ENCODE measurements around the gene ETV1.

Gene ETV1

DNA sequence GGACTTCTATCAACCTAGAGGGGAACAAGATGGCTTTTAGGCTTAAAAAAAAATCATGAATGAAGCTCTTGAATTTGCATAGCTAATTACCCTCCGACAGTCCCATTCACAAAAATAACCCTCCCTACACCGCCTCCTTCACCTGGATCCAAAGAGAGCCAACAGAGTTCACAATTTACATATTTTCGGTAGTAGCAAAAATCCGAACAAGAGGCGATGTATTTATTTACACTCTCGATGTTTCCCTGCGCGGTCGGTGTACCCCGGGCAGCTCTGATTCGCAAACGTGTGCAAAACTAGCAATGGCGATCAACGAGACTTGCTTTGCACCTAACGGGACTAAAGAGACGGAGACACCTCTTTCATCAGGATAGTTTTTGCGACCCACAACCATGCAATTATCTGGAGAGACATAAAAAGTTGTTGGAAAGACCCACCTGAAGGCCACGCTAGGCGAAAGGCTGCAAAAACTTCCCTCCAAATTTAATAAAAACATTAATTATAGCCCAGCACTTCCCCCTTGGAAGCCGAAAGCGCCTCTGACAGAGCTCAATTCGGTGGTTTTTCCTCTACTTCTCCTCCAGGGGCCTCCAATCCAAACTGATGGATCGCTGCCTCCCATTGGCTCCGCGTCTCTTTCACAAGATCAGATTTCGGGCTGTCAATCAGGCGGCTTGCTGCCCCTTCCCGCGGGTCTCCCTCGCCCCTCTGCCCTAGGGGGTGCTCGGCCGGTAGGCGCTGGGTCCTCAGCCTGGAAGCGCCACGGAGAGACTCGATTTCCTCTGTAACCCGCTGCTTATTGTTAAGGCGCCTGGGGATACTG is at the start of gene ETV1:
TSS of gene ETV1 (minus strand) at position 541 of the 823 bp plus-strand sequence. CDS start 614 bp downstream, outside the sequence.
- Mint-ChIP-seq H3K4me3 (no peak within 1 kb of the TSS), H3K9me3 (no peaks in the 10 kb centered on the region), H3K36me3 (no peaks in the 10 kb centered on the region), H3K4me1 (no peaks in the 10 kb centered on the region), H3K27me3 (no peaks in the 10 kb centered on the region), H3K27ac (no peak within 1 kb of the TSS)
- ATAC-seq: no peak

- ATAC-seq: no peak
- Mint-ChIP-seq H3K36me3 (no peaks in the 10 kb centered on the region), H3K4me1 (no peaks in the 10 kb centered on the region), H3K27ac (no peak overlapping the region), H3K9me3 (no peaks in the 10 kb centered on the region), H3K27me3 (no peaks in the 10 kb centered on the region), H3K4me3 (no peak overlapping the region)
Measured at GRCh38 chr7:14024406-14024805, 34.9 kb upstream of the ETV1 start.

GRCh38 chr7:14023838-14024237 is 34.4 kb upstream of the ETV1 start:
- no peaks in the 10 kb centered on the region for H3K9me3 Mint-ChIP-seq
- no peak for ATAC-seq
- no peak overlapping the region for H3K27ac Mint-ChIP-seq
- no peaks in the 10 kb centered on the region for H3K36me3 Mint-ChIP-seq
- no peaks in the 10 kb centered on the region for H3K27me3 Mint-ChIP-seq
- no peaks in the 10 kb centered on the region for H3K4me1 Mint-ChIP-seq
- no peak overlapping the region for H3K4me3 Mint-ChIP-seq

- H3K4me3 Mint-ChIP-seq: no peak overlapping the region
- no peak for ATAC-seq
- H3K27ac Mint-ChIP-seq: no peak overlapping the region
- H3K36me3 Mint-ChIP-seq: no peaks in the 10 kb centered on the region
- no peaks in the 10 kb centered on the region for H3K9me3 Mint-ChIP-seq
- no peaks in the 10 kb centered on the region for H3K27me3 Mint-ChIP-seq
- no peaks in the 10 kb centered on the region for H3K4me1 Mint-ChIP-seq
Measured at GRCh38 chr7:14023342-14023741, 33.9 kb upstream of the ETV1 start.

DNA sequence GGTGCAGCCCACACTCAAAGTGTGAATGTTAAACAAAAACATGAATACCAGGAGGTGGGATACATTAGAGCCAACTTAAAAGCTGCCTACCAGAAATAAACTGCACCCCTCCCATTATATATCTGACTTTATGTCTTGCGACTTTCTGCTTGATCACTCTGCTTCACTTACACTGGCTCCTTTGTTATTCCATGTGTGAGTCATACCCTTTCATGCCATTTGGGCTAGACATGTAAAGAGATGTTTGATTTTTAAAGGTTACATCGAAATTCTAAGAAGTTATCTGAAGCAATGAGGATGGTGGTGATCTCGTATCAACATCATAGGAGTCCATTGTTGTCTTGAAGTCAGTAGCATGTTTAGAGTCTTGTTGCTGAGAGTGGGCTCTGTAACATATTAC is 31.6 kb upstream of the ETV1 start:
- H3K27ac Mint-ChIP-seq: no peak overlapping the region
- ATAC-seq: no peak
- no peaks in the 10 kb centered on the region for H3K9me3 Mint-ChIP-seq
- H3K27me3 Mint-ChIP-seq: no peaks in the 10 kb centered on the region
- no peak overlapping the region for H3K4me3 Mint-ChIP-seq
- no peaks in the 10 kb centered on the region for H3K36me3 Mint-ChIP-seq
- no peaks in the 10 kb centered on the region for H3K4me1 Mint-ChIP-seq

DNA sequence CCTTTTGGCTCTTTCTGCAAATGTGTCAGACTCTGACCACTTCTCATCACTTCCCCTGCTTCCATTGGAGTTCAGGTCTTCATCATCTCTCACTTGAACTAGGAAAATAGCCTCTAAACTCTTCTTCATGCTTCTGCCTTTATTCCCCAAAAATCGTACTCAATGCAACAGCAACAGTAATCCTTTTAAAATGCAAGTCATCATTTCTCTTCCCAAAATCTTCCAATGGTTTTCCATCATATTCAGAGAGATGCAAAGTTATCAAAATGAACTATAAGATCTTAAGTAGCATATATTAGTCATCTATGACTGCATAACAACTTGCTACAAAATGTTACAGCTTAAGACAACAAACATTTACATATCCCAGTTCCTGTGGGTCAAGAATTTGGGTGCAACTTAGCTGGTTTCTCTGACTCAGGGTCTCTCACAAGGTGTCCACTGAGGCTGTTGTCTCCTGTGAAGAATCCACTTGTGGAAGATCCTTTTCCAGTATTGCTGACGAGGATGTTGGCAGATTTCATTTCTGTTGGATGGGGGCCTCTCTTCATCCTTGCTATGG is 31.0 kb upstream of the ETV1 start:
- Mint-ChIP-seq H3K27ac (no peak overlapping the region), H3K4me1 (no peaks in the 10 kb centered on the region), H3K9me3 (no peaks in the 10 kb centered on the region), H3K4me3 (no peak overlapping the region), H3K36me3 (no peaks in the 10 kb centered on the region), H3K27me3 (no peaks in the 10 kb centered on the region)
- ATAC-seq: no peak

DNA sequence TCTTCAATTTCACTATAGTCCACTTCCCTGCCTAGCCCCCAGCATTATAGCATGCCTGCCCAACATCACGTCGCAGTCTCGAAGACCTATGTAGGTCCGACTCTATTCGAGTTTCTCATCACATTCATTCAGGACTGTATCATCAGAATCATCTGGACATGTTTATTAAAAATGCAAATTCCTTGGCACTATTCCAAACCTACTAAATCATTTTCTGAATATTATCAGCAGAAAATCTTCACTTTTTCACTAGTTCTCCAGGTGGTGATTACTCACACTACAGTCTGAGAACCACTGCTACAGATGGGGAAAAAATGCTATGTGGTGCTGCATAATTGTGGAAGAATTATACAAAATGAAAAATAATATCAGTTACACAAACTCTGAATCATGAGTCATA is 29.3 kb upstream of the ETV1 start:
- H3K4me1 Mint-ChIP-seq: no peaks in the 10 kb centered on the region
- no peak for ATAC-seq
- H3K27ac Mint-ChIP-seq: no peak overlapping the region
- H3K9me3 Mint-ChIP-seq: no peaks in the 10 kb centered on the region
- H3K27me3 Mint-ChIP-seq: no peaks in the 10 kb centered on the region
- H3K4me3 Mint-ChIP-seq: no peak overlapping the region
- no peaks in the 10 kb centered on the region for H3K36me3 Mint-ChIP-seq

GRCh38 chr7:14016950-14017349 is 27.5 kb upstream of the ETV1 start:
- Mint-ChIP-seq H3K4me3 (no peak overlapping the region), H3K27me3 (no peaks in the 10 kb centered on the region), H3K36me3 (no peaks in the 10 kb centered on the region), H3K9me3 (no peaks in the 10 kb centered on the region), H3K27ac (no peak overlapping the region), H3K4me1 (no peaks in the 10 kb centered on the region)
- no peak for ATAC-seq

DNA sequence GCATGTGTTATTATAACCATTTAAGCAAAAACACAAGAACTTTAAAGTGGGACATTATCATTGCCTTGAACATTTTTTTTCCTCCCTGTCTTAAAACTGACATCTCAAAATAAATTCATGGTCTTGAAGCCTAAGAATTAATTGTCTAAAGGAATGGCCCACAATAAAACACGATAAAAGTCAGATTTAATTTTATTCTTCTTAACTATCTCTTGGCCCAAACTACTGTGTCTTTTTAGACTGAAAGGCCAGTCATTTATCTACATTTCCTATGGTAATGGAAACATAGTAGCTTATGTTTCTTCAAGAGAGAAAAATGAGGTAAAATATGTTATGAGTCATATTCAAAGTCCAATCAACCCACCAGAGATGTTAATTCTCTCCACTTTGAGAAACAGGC is 24.4 kb upstream of the ETV1 start:
- Mint-ChIP-seq H3K4me3 (no peak overlapping the region), H3K27ac (no peak overlapping the region), H3K27me3 (no peaks in the 10 kb centered on the region), H3K9me3 (no peaks in the 10 kb centered on the region), H3K36me3 (no peaks in the 10 kb centered on the region), H3K4me1 (no peaks in the 10 kb centered on the region)
- no peak for ATAC-seq

DNA sequence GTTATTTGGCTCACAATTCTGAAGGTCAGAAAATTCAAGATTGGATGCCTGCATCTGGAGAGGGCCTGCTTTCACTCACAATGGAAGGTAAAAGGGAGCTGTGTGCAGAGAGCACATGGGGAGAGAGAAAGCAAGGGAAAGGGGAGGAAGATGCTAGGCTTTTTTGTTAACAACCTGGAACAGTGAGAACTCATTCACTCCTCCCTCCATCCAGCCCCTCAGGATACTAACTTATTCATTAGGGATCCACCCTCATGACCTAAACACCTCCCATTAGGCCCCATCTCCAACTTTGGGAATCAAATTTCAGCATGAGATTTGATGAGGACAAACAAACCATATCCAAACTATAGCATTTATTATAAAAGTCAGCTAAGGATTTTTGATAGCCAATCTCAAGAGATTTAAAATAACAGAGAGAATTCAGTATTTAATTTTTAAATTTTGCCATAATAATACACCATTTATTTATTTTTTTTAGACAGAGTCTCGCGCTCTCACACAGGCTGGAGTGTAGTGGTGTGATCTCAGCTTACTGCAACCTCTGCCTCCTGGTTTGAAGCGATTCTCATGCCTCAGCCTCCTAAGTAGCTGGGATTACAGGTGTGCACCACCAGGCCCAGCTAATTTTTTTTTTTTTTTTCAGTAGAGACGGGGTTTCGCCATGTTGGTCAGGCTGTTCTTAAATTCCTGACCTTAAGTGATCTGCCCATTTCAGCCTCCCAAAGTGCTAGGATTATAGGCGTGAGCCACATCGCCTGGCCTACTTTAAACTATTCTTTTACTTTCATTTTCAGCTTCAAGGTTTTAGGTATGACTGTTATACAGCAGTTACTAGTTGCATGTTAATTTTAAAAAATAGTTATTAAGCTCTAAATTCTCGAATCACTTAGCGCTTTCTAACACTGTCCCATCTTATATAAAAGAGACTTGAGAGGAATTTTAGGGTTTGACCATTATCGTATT is 20.3 kb upstream of the ETV1 start:
- Mint-ChIP-seq H3K4me1 (no peaks in the 10 kb centered on the region), H3K27ac (no peak overlapping the region), H3K27me3 (no peaks in the 10 kb centered on the region), H3K36me3 (no peaks in the 10 kb centered on the region), H3K9me3 (no peaks in the 10 kb centered on the region), H3K4me3 (no peak overlapping the region)
- ATAC-seq: no peak

DNA sequence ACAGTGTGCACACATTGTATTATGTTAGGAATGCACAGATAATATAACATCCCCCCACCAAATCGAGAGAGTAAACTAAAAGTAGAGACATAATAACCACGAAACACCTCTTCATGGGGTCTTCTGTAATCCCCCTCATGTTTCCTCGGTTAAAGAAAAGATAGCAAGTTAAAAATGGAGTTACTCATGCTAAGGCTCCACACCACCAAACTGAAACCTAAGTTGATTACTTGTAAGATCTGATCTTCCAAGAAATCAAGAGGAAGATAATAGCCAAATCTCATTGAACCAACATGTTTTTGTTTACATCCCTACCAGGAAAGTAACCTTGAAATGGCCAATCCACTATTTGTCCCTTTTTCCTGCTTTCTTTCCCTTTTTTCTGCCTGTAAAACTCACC is 11.7 kb upstream of the ETV1 start:
- no peaks in the 10 kb centered on the region for H3K9me3 Mint-ChIP-seq
- H3K27ac Mint-ChIP-seq: no peak overlapping the region
- no peak for ATAC-seq
- H3K4me3 Mint-ChIP-seq: no peak overlapping the region
- H3K4me1 Mint-ChIP-seq: no peaks in the 10 kb centered on the region
- H3K27me3 Mint-ChIP-seq: no peaks in the 10 kb centered on the region
- H3K36me3 Mint-ChIP-seq: no peaks in the 10 kb centered on the region

- Mint-ChIP-seq H3K9me3 (no peaks in the 10 kb centered on the region), H3K27ac (no peak overlapping the region), H3K4me3 (no peak overlapping the region), H3K4me1 (no peaks in the 10 kb centered on the region), H3K36me3 (no peaks in the 10 kb centered on the region), H3K27me3 (no peaks in the 10 kb centered on the region)
- ATAC-seq: no peak
Measured at GRCh38 chr7:14000247-14000646, 10.8 kb upstream of the ETV1 start.

- Mint-ChIP-seq H3K4me1 (no peaks in the 10 kb centered on the region), H3K9me3 (no peaks in the 10 kb centered on the region), H3K27me3 (no peaks in the 10 kb centered on the region), H3K27ac (no peak overlapping the region), H3K36me3 (no peaks in the 10 kb centered on the region), H3K4me3 (no peak overlapping the region)
- no peak for ATAC-seq
Measured at GRCh38 chr7:13998866-13999265, 9.4 kb upstream of the ETV1 start.

- no peaks in the 10 kb centered on the region for H3K27me3 Mint-ChIP-seq
- ATAC-seq: no peak
- H3K27ac Mint-ChIP-seq: no peak overlapping the region
- no peak overlapping the region for H3K4me3 Mint-ChIP-seq
- H3K4me1 Mint-ChIP-seq: no peaks in the 10 kb centered on the region
- no peaks in the 10 kb centered on the region for H3K36me3 Mint-ChIP-seq
- no peaks in the 10 kb centered on the region for H3K9me3 Mint-ChIP-seq
Measured at GRCh38 chr7:13992596-13992964, 3.1 kb upstream of the ETV1 start.

GRCh38 chr7:13991791-13992595 is 2.5 kb upstream of the ETV1 start:
- no peak for ATAC-seq
- Mint-ChIP-seq H3K9me3 (no peaks in the 10 kb centered on the region), H3K27ac (no peak overlapping the region), H3K27me3 (no peaks in the 10 kb centered on the region), H3K4me3 (no peak overlapping the region), H3K36me3 (no peaks in the 10 kb centered on the region), H3K4me1 (no peaks in the 10 kb centered on the region)
